GM12878 (cell line): ENCODE data around the gene SYPL1. TPM values are rescaled to one million over a fixed set of nuclear protein-coding genes. Genes with fewer than 3 reads are reported as not detected.

Source experiments
- BCLAF1 ChIP-seq: fragments of 450-650 bp; IDR thresholded peaks from 2 replicates; pipeline ENCODE4 v1.6.1; 2017; ENCODE audit warnings: antibody characterized with exemption, mild to moderate bottlenecking, moderate library complexity
- CBX5 ChIP-seq: sonication (generic); IDR thresholded peaks from 2 replicates; pipeline ENCODE4 v1.6.1; 2016; ENCODE audit warnings: low read depth, moderate library complexity, mild to moderate bottlenecking, inconsistent platforms
- CUX1 ChIP-seq: IDR thresholded peaks from 2 replicates; pipeline ENCODE4 v1.6.1; 2012; ENCODE audit warnings: improper control_type of control experiment, low read depth, low read length; ENCODE audit not compliant: insufficient replicate concordance
- E2F8 ChIP-seq: fragments of 450-650 bp; IDR thresholded peaks from 2 replicates; pipeline ENCODE4 v1.6.1; 2018; ENCODE audit warnings: mild to moderate bottlenecking, low read depth, moderate library complexity; ENCODE audit not compliant: partially characterized antibody
- IRF4 ChIP-seq: IDR thresholded peaks from 2 replicates; pipeline ENCODE4 v1.6.1; 2011; ENCODE audit warnings: low read depth, low read length
- KDM1A ChIP-seq: fragments of 200-600 bp; sonication (generic); IDR thresholded peaks from 2 replicates; pipeline ENCODE4 v1.6.1; 2016; ENCODE audit warnings: borderline replicate concordance
- LARP7 ChIP-seq: fragments of 450-650 bp; IDR thresholded peaks from 2 replicates; pipeline ENCODE4 v1.6.1; 2017; ENCODE audit warnings: mild to moderate bottlenecking
- NR2C2 ChIP-seq: IDR thresholded peaks from 2 replicates; pipeline ENCODE4 v1.6.1; 2011; ENCODE audit warnings: borderline replicate concordance, low read depth; ENCODE audit not compliant: control insufficient read depth, insufficient read length
- POLR2A ChIP-seq: IDR thresholded peaks from 2 replicates; pipeline ENCODE4 v1.6.1; 2011; ENCODE audit warnings: low read depth, mild to moderate bottlenecking, low read length
- TCF3 ChIP-seq: IDR thresholded peaks from 2 replicates; pipeline ENCODE4 v1.6.1; 2012; ENCODE audit warnings: low read depth, mild to moderate bottlenecking, low read length, borderline replicate concordance; ENCODE audit not compliant: insufficient read depth
- polyA plus RNA-seq, 11 experiments: library from polyadenylated mRNA; depleted of rRNA in 4 of 11; unstranded in 6 of 11; stranded (reverse) in 5 of 11; fragments of >200 nt; fragmentation: Nextera tagmentation in 4 of 11; fragmentation: Illumina TruSeq in 1 of 11; extraction: Ambion mirVana in 4 of 11; extraction: Trizol in 1 of 11; gene quantifications; 1 replicate in 1 of 11; 2 replicates in 10 of 11; pipeline versions ENCODE4 v1.2.1 to v1.2.3, GENCODE V29; 2011 to 2016; ENCODE audit warnings: inconsistent platforms in 2 of 11, missing spikeins in 2 of 11, low read depth in 1 of 11
- total RNA-seq, 4 experiments: library from RNA; depleted of rRNA in 3 of 4; stranded (reverse); fragments of >200 nt in 3 of 4; fragmentation: Illumina TruSeq in 1 of 4; extraction: Trizol in 1 of 4; gene quantifications; 2 replicates each; pipeline versions ENCODE4 v1.2.1 to v1.2.3, GENCODE V29; 2013 to 2021
- TF ChIP-seq, protein P1 (sequence below): fragments of 450-650 bp; formaldehyde crosslinking; IDR thresholded peaks from 2 replicates; pipeline ENCODE4 v1.4.0; 2022; ENCODE audit warnings: mild to moderate bottlenecking, moderate library complexity
- TF ChIP-seq, protein P2 (sequence below): fragments of 450-650 bp; IDR thresholded peaks from 2 replicates; pipeline ENCODE4 v1.6.1; 2014; ENCODE audit warnings: mild to moderate bottlenecking

The SYPL1 gene
- total and polyA plus RNA-seq, 10 of the 15 experiments (the other 5 are each of a cell fraction or from before 2014, with no cell fraction given): 34.5 to 177 (median 87.3) TPM

GRCh38 chr7:106112118-106112971 lies at the start of gene SYPL1 (continued):
- no peak for TF ChIP-seq CUX1
- TF ChIP-seq TCF3: 0 out of 2 replicates have a peak, but pooled peaks have one; percentile 45
- no peak for TF ChIP-seq BCLAF1
- TF ChIP-seq NR2C2: no peak
- no peak for TF ChIP-seq E2F8
- TF ChIP-seq, protein P1, sequence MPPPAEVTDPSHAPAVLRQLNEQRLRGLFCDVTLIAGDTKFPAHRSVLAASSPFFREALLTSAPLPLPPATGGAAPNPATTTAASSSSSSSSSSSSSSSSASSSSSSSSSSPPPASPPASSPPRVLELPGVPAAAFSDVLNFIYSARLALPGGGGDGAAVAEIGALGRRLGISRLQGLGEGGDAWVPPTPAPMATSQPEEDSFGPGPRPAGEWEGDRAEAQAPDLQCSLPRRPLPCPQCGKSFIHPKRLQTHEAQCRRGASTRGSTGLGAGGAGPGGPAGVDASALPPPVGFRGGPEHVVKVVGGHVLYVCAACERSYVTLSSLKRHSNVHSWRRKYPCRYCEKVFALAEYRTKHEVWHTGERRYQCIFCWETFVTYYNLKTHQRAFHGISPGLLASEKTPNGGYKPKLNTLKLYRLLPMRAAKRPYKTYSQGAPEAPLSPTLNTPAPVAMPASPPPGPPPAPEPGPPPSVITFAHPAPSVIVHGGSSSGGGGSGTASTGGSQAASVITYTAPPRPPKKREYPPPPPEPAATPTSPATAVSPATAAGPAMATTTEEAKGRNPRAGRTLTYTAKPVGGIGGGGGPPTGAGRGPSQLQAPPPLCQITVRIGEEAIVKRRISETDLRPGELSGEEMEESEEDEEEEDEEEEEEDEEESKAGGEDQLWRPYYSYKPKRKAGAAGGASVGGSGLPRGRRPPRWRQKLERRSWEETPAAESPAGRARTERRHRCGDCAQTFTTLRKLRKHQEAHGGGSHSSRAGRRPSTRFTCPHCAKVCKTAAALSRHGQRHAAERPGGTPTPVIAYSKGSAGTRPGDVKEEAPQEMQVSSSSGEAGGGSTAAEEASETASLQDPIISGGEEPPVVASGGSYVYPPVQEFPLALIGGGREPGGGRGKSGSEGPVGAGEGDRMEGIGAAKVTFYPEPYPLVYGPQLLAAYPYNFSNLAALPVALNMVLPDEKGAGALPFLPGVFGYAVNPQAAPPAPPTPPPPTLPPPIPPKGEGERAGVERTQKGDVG (CRISPR knock-in tag): no peak
- 0 out of 2 replicates have a peak, but pooled peaks have one; percentile 57 for TF ChIP-seq CBX5
- TF ChIP-seq KDM1A: no peak
- TF ChIP-seq, protein P2, sequence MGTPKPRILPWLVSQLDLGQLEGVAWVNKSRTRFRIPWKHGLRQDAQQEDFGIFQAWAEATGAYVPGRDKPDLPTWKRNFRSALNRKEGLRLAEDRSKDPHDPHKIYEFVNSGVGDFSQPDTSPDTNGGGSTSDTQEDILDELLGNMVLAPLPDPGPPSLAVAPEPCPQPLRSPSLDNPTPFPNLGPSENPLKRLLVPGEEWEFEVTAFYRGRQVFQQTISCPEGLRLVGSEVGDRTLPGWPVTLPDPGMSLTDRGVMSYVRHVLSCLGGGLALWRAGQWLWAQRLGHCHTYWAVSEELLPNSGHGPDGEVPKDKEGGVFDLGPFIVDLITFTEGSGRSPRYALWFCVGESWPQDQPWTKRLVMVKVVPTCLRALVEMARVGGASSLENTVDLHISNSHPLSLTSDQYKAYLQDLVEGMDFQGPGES: no peak
- TF ChIP-seq IRF4: no peak
- TF ChIP-seq POLR2A: peak; percentile 91
- TF ChIP-seq LARP7: no peak
